ENCODE measurements around the gene BIN2.

GRCh38 chr12:51285843-51286242, 38.1 kb downstream of the BIN2 start:
- TF ChIP-seq HMGXB4 (CRISPR knock-in tag; IDR thresholded peaks at IDR 0.05) = no peak
- TF ChIP-seq KAT7 (CRISPR knock-in tag; IDR thresholded peaks at IDR 0.05; ENCODE audit: borderline replicate concordance) = no peak
- no peak for TF ChIP-seq ZNF219 (CRISPR knock-in tag; IDR thresholded peaks at IDR 0.05; ENCODE audit: borderline replicate concordance)
- no peak for TF ChIP-seq SP1 (CRISPR knock-in tag; conservative IDR thresholded peaks at IDR 0.05)

All from WTC11 (cell line).